GM12878 (cell line): ENCODE data around the gene ARHGAP27. TPM values are rescaled to one million over a fixed set of nuclear protein-coding genes. Genes with fewer than 3 reads are reported as not detected.
"Not testable (repeated sequence)": the region's sequence is repeated elsewhere in the genome, so short reads cannot be mapped to it uniquely, and the experiment has no call there.

Source experiments
- ATAC-seq: fragments of 200-7000 bp; cut with Tn5 transposase; 3 replicates; pipeline ENCODE4 v1.9.1; 2020; ENCODE audit warnings: mild to moderate bottlenecking, moderate library complexity
- BruUV-seq: library from RNA; stranded (reverse); fragments of 400-500 nt; replicated peaks from 2 replicates; lab custom pipeline; 2021; lab: Mats Ljungman, UMichigan
- CTCF ChIA-PET: fragments of 300-600 bp; sonication (Branson Sonifier 250); formaldehyde crosslinking; extraction: SDS; loops from one replicate; lab custom pipeline; 2021; ENCODE audit warnings: inconsistent platforms; lab: Yijun Ruan, JAX
- POLR2A ChIA-PET: fragments of 350-600 bp; formaldehyde crosslinking; extraction: SDS; loops from one replicate; lab custom pipeline; 2021; ENCODE audit warnings: inconsistent platforms; lab: Charles Lee
- RAD21 ChIA-PET: fragments of 300-600 bp; sonication (Branson Sonifier 250); formaldehyde crosslinking; loops from one replicate; lab custom pipeline; 2023; ENCODE audit warnings: antibody characterized with exemption; ENCODE audit not compliant: unreplicated experiment; lab: Charles Lee
- SMC1A ChIA-PET: fragments of 300-600 bp; sonication (Branson Sonifier 250); formaldehyde crosslinking; loops from one replicate; lab custom pipeline; 2023; ENCODE audit not compliant: unreplicated experiment, uncharacterized antibody; lab: Charles Lee
- DNase-seq: peaks from one replicate; pipeline ENCODE4 v3.0.0-alpha.2; 2011; ENCODE audit warnings: low read depth, low spot score
- FAIRE-seq: peaks from 3 replicates; lab custom pipeline; 2011; peaks lifted over from hg19 to GRCh38; lab: Jason Lieb, UNC
- H2AFZ ChIP-seq: 2 replicates; pipeline ENCODE4 v1.6.0; 2011; ENCODE audit warnings: low read depth, low read length, control low read depth; ENCODE audit not compliant: control insufficient read depth
- H3K27ac ChIP-seq: 2 replicates; pipeline ENCODE4 v1.5.1; 2011; ENCODE audit warnings: control low read depth; ENCODE audit not compliant: control insufficient read depth, insufficient read depth
- H3K27me3 ChIP-seq, 2 experiments: replicated peaks in 1 of 2; 2 replicates each; pipeline versions ENCODE4 v1.6.0 to v1.6.1; 2011; ENCODE audit warnings: low read length in 1 of 2; ENCODE audit not compliant: control insufficient read depth in 2 of 2, insufficient read depth in 2 of 2
- H3K36me3 ChIP-seq, 2 experiments: 2 replicates each; pipeline ENCODE4 v1.5.1; 2011; ENCODE audit warnings: low read length in 1 of 2; ENCODE audit not compliant: control insufficient read depth in 2 of 2, insufficient read depth in 2 of 2
- H3K4me1 ChIP-seq: 2 replicates; pipeline ENCODE4 v1.6.1; 2011; ENCODE audit warnings: mild to moderate bottlenecking, low read length, moderate library complexity, mixed read lengths; ENCODE audit not compliant: control insufficient read depth, insufficient read depth
- H3K4me2 ChIP-seq: 2 replicates; pipeline ENCODE4 v1.6.0; 2011; ENCODE audit warnings: control low read depth; ENCODE audit not compliant: control insufficient read depth, insufficient read depth
- H3K4me3 ChIP-seq: fragments of 200-600 bp; sonication (generic); 2 replicates; pipeline ENCODE4 v1.5.1; 2016
- H3K79me2 ChIP-seq: 2 replicates; pipeline ENCODE4 v1.6.0; 2011; ENCODE audit warnings: low read length; ENCODE audit not compliant: control insufficient read depth, insufficient read depth
- H3K9ac ChIP-seq: 2 replicates; pipeline ENCODE4 v1.8.0; 2011; ENCODE audit warnings: low read length, control low read depth, mixed read lengths; ENCODE audit not compliant: control insufficient read depth, insufficient read depth
- H3K9me3 ChIP-seq: replicated peaks from 3 replicates; pipeline ENCODE4 v1.5.1; 2011; ENCODE audit warnings: mild to moderate bottlenecking, low read length; ENCODE audit not compliant: control insufficient read depth, insufficient read depth
- H4K20me1 ChIP-seq: 2 replicates; pipeline ENCODE4 v1.6.0; 2011; ENCODE audit not compliant: control insufficient read depth, insufficient read depth
- RB1 ChIP-seq: fragments of 450-650 bp; formaldehyde crosslinking; IDR thresholded peaks from 2 replicates; pipeline ENCODE4 v1.6.1; 2017; ENCODE audit warnings: mild to moderate bottlenecking, borderline replicate concordance
- whole genome bisulfite sequencing: methylation state at CpG from one replicate; pipeline ENCODE4 v1.1.6; 2016; ENCODE audit warnings: low lambda C conversion rate; ENCODE audit not compliant: insufficient replicate concordance, insufficient coverage; ENCODE audit errors: missing lambda C conversion rate; 5-methylcytosine and 5-hydroxymethylcytosine counted together
- in situ Hi-C: fragments of 300-500 bp; cut with MboI; formaldehyde crosslinking; loops from 9 replicates; pipeline ENCODE4 v1.14.3; 2018; ENCODE audit warnings: mixed read lengths
- intact Hi-C: fragments of 100-400 bp; cut with micrococcal nuclease; formaldehyde crosslinking; loops from one replicate; pipeline ENCODE4 v1.14.2; 2022; ENCODE audit not compliant: unreplicated experiment
- polyA plus RNA-seq, 11 experiments: library from polyadenylated mRNA; depleted of rRNA in 4 of 11; unstranded in 6 of 11; stranded (reverse) in 5 of 11; fragments of >200 nt; fragmentation: Nextera tagmentation in 4 of 11; fragmentation: Illumina TruSeq in 1 of 11; extraction: Ambion mirVana in 4 of 11; extraction: Trizol in 1 of 11; gene quantifications; 1 replicate in 1 of 11; 2 replicates in 10 of 11; pipeline versions ENCODE4 v1.2.1 to v1.2.3, GENCODE V29; 2011 to 2016; ENCODE audit warnings: inconsistent platforms in 2 of 11, missing spikeins in 2 of 11, low read depth in 1 of 11
- total RNA-seq, 4 experiments: library from RNA; depleted of rRNA in 3 of 4; stranded (reverse); fragments of >200 nt in 3 of 4; fragmentation: Illumina TruSeq in 1 of 4; extraction: Trizol in 1 of 4; gene quantifications; 2 replicates each; pipeline versions ENCODE4 v1.2.1 to v1.2.3, GENCODE V29; 2013 to 2021

The ARHGAP27 gene
- total and polyA plus RNA-seq, 10 of the 15 experiments (the other 5 are each of a cell fraction or from before 2014, with no cell fraction given), result 0.64 to 45.7 (median 17.7) TPM

- H3K4me2 ChIP-seq, result no peak overlapping the region
- ChIA-PET POLR2A (interaction anchor here (1.5 kb wide), 1 partner anchor 9 kb away, joined by 3 read pairs; no protein-coding TSS in a partner anchor), CTCF (interaction anchor here (0.7 to 1.9 kb wide), 5 partner anchors 9 to 69 kb away, joined by 3 to 5 read pairs (median 3); no protein-coding TSS in a partner anchor), SMC1A (interaction anchor here (1.0 to 2.7 kb wide), 5 partner anchors 11 to 29 kb away, joined by 3 to 15 read pairs (median 4); no protein-coding TSS in a partner anchor)
- no TSS peak for BruUV-seq
- no peak overlapping the region for H3K9ac ChIP-seq
- ATAC-seq (no peak), DNase-seq (no peak)
- no peaks in the 10 kb centered on the region; the same call in 2 of the 3 replicates for H3K9me3 ChIP-seq
- no peak overlapping the region for H3K4me3 ChIP-seq
- no peaks in the 10 kb centered on the region for H3K27me3 ChIP-seq
- no peaks in the 10 kb centered on the region for H3K36me3 ChIP-seq
- intact Hi-C loops, result no loop called here
- H3K79me2 ChIP-seq, result no peaks in the 10 kb centered on the region
- no peak overlapping the region for H2AFZ ChIP-seq
- 74% methylated on average over 3 of the region's 3 CpGs for WGBS
- no peak for TF ChIP-seq RB1
- TF ChIP-seq, all 136 proteins: peak for 0
- in situ Hi-C loops, result no loop called here
- RAD21 ChIA-PET, result interaction anchor here (0.9 to 1.2 kb wide), 3 partner anchors 28 to 68 kb away, joined by 3 to 7 read pairs (median 4); partner anchors contain the start of gene MAP3K14
- no peaks in the 10 kb centered on the region for H4K20me1 ChIP-seq
- H3K27ac ChIP-seq, result no peak overlapping the region
- H3K4me1 ChIP-seq, result no peaks in the 10 kb centered on the region
- no peak for FAIRE-seq
These were observed 87.5 kb downstream of the ARHGAP27 start for GRCh38 chr17:45345246-45345553.

- H3K4me3 ChIP-seq, ATAC-seq, DNase-seq, H3K36me3 ChIP-seq, H3K4me2 ChIP-seq, H3K9ac ChIP-seq, SMC1A ChIA-PET, H3K9me3 ChIP-seq, H3K27ac ChIP-seq, H4K20me1 ChIP-seq, FAIRE-seq, H3K27me3 ChIP-seq, in situ Hi-C loops, intact Hi-C loops, H2AFZ ChIP-seq, H3K79me2 ChIP-seq, BruUV-seq, H3K4me1 ChIP-seq: not testable (repeated sequence)
- CTCF ChIA-PET, result interaction anchor here (0.7 to 1.0 kb wide), 2 partner anchors 10 to 23 kb away, joined by 3 to 4 read pairs; no protein-coding TSS in a partner anchor
- POLR2A ChIA-PET, result interaction anchor here (1.0 to 1.2 kb wide), 2 partner anchors 10 to 27 kb away, joined by 3 to 10 read pairs; partner anchors contain the start of gene MAP3K14
- 74% methylated on average over 10 of the region's 10 CpGs for WGBS
- RAD21 ChIA-PET, result interaction anchor here (0.7 kb wide), 1 partner anchor 32 kb away, joined by 5 read pairs; no protein-coding TSS in a partner anchor
These were observed 88.6 kb downstream of the ARHGAP27 start for GRCh38 chr17:45343967-45344664.

Other genes with a start within 250 kb of the ARHGAP27 start
- gene FMNL1, start 211.0 kb downstream of the ARHGAP27 start, total RNA-seq (2014; rRNA removed), result 19.2 and 22.6 TPM in 2 replicates
- 17.0 and 18.5 TPM in 2 replicates for gene FMNL1, start 211.0 kb downstream of the ARHGAP27 start, total RNA-seq (2014; rRNA removed; fragmentation: Illumina TruSeq; extraction: Trizol)
- 99.2 and 108 TPM in 2 replicates for gene FMNL1, start 211.0 kb downstream of the ARHGAP27 start, total RNA-seq (2021)
- gene FMNL1, start 211.0 kb downstream of the ARHGAP27 start, polyA plus RNA-seq (2011; rRNA removed), result 7.7 and 11.5 TPM in 2 replicates
- gene FMNL1, start 211.0 kb downstream of the ARHGAP27 start, polyA plus RNA-seq (2014; fragmentation: Illumina TruSeq; extraction: Trizol), result 18.4 and 53.7 TPM in 2 replicates
- 1 to 10 TPM; 3.3 to 3.5 TPM for gene FMNL1, start 211.0 kb downstream of the ARHGAP27 start, polyA plus RNA-seq (2014; fragmentation: Nextera tagmentation; extraction: Ambion mirVana)
- gene FMNL1, start 211.0 kb downstream of the ARHGAP27 start, polyA plus RNA-seq (2014; rRNA removed), result 52.2 and 65.7 TPM in 2 replicates
- 10 to 100 TPM; 11.7 to 20.5 TPM for gene FMNL1, start 211.0 kb downstream of the ARHGAP27 start, polyA plus RNA-seq (2016; fragmentation: Nextera tagmentation; extraction: Ambion mirVana)
- gene SPATA32, start 170.8 kb downstream of the ARHGAP27 start, total RNA-seq (2014; rRNA removed), result 0.11 TPM in 1 of 2 replicates, not detected in the other
- not detected in 2 replicates for gene SPATA32, start 170.8 kb downstream of the ARHGAP27 start, total RNA-seq (2014; rRNA removed; fragmentation: Illumina TruSeq; extraction: Trizol)
- gene SPATA32, start 170.8 kb downstream of the ARHGAP27 start, total RNA-seq (2021), result 0.13 and 0.21 TPM in 2 replicates
- 0.03 TPM in 1 of 2 replicates, not detected in the other for gene SPATA32, start 170.8 kb downstream of the ARHGAP27 start, polyA plus RNA-seq (2011; rRNA removed)
- gene SPATA32, start 170.8 kb downstream of the ARHGAP27 start, polyA plus RNA-seq (2014; fragmentation: Illumina TruSeq; extraction: Trizol), result not detected in 2 replicates
- gene SPATA32, start 170.8 kb downstream of the ARHGAP27 start, polyA plus RNA-seq (2014; fragmentation: Nextera tagmentation; extraction: Ambion mirVana), result under 1 TPM; 0.11 to 0.13 TPM
- gene SPATA32, start 170.8 kb downstream of the ARHGAP27 start, polyA plus RNA-seq (2014; rRNA removed), result 0.06 TPM in 1 of 2 replicates, not detected in the other
- gene SPATA32, start 170.8 kb downstream of the ARHGAP27 start, polyA plus RNA-seq (2016; fragmentation: Nextera tagmentation; extraction: Ambion mirVana), result under 1 TPM in 1 of 2 experiments, not detected in 1; 0.35 TPM
- gene MAP3K14, start 115.8 kb downstream of the ARHGAP27 start, total RNA-seq (2014; rRNA removed), result 18.0 and 21.2 TPM in 2 replicates
- gene MAP3K14, start 115.8 kb downstream of the ARHGAP27 start, total RNA-seq (2014; rRNA removed; fragmentation: Illumina TruSeq; extraction: Trizol), result 7.5 and 9.3 TPM in 2 replicates
- 33.3 and 35.9 TPM in 2 replicates for gene MAP3K14, start 115.8 kb downstream of the ARHGAP27 start, total RNA-seq (2021)
- gene MAP3K14, start 115.8 kb downstream of the ARHGAP27 start, polyA plus RNA-seq (2011; rRNA removed), result 4.8 and 12.4 TPM in 2 replicates
- 6.7 and 18.2 TPM in 2 replicates for gene MAP3K14, start 115.8 kb downstream of the ARHGAP27 start, polyA plus RNA-seq (2014; fragmentation: Illumina TruSeq; extraction: Trizol)
- 1 to 10 TPM; 2.1 to 4.5 TPM for gene MAP3K14, start 115.8 kb downstream of the ARHGAP27 start, polyA plus RNA-seq (2014; fragmentation: Nextera tagmentation; extraction: Ambion mirVana)
- gene MAP3K14, start 115.8 kb downstream of the ARHGAP27 start, polyA plus RNA-seq (2014; rRNA removed), result 23.9 and 24.4 TPM in 2 replicates
- 10 to 100 TPM; 23.2 to 25.1 TPM for gene MAP3K14, start 115.8 kb downstream of the ARHGAP27 start, polyA plus RNA-seq (2016; fragmentation: Nextera tagmentation; extraction: Ambion mirVana)
- 7.0 and 8.5 TPM in 2 replicates for gene PLEKHM1, start 57.9 kb upstream of the ARHGAP27 start, total RNA-seq (2014; rRNA removed)
- 6.7 and 8.0 TPM in 2 replicates for gene PLEKHM1, start 57.9 kb upstream of the ARHGAP27 start, total RNA-seq (2014; rRNA removed; fragmentation: Illumina TruSeq; extraction: Trizol)
- gene PLEKHM1, start 57.9 kb upstream of the ARHGAP27 start, total RNA-seq (2021), result 24.6 and 27.8 TPM in 2 replicates
- gene PLEKHM1, start 57.9 kb upstream of the ARHGAP27 start, polyA plus RNA-seq (2011; rRNA removed), result 6.3 and 10.8 TPM in 2 replicates
- 4.6 and 9.0 TPM in 2 replicates for gene PLEKHM1, start 57.9 kb upstream of the ARHGAP27 start, polyA plus RNA-seq (2014; fragmentation: Illumina TruSeq; extraction: Trizol)
- gene PLEKHM1, start 57.9 kb upstream of the ARHGAP27 start, polyA plus RNA-seq (2014; fragmentation: Nextera tagmentation; extraction: Ambion mirVana), result under 1 TPM; 0.21 to 0.40 TPM
- 9.8 and 12.2 TPM in 2 replicates for gene PLEKHM1, start 57.9 kb upstream of the ARHGAP27 start, polyA plus RNA-seq (2014; rRNA removed)
- gene PLEKHM1, start 57.9 kb upstream of the ARHGAP27 start, polyA plus RNA-seq (2016; fragmentation: Nextera tagmentation; extraction: Ambion mirVana), result 10 to 100 TPM; 11.0 to 11.1 TPM